ENCODE measurements around the gene NGRN. TPM values are rescaled to one million over a fixed set of nuclear protein-coding genes. Genes with fewer than 3 reads are reported as not detected.
"Not testable (repeated sequence)": the region's sequence is repeated elsewhere in the genome, so short reads cannot be mapped to it uniquely, and the experiment has no call there.

Gene NGRN
- polyA plus RNA-seq, 1 of the 3 experiments (the other 2 are of a cell fraction): 48.2 TPM

DNA sequence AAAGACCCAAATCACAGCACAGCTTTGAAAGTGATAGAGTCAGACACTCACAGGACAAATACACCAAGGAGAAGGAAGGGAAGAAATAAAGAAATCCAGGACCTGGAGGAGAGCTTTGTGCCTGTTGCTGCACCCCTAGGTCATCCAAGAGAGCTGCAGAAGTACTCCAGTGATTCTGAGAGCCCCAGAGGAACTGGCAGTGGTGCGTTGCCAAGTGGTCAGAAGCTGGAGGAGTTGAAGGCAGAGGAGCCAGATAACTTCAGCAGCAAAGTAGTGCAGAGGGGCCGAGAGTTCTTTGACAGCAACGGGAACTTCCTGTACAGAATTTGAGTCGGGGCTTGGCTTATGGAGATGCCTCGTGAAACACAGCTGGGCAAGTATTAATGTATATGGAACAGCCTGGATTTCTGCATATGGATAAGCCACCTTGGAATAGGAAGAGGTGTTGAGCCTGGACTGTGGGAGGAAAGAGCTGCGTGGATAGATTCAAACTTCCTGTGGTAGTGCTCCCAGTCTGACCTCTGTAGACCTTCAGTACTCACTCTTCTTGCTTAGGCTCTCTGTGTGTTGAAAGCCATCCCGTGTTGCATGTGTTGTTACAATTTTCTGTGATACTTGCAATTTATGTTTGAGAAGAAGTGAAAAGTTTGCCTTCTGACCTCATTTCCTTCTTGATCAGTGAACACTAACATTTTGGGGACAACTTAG, 6.1 kb downstream of the NGRN start:
- 86% methylated on average over 7 of the region's 7 CpGs for WGBS (ENCODE audit: low lambda C conversion rate)
- no peak for DNase-seq
- Histone ChIP-seq H2AFZ (ENCODE audit: low read depth) (no peak overlapping the region), H3K4me3 (ENCODE audit: low read depth in 2 of 2, low read length in 1 of 2) (no peak overlapping the region), H3K9me2 (no peaks in the 10 kb centered on the region), H4K20me1 (ENCODE audit: insufficient read depth) (peaks cover 64% of the 10 kb centered on the region), H3K27ac (ENCODE audit: low read depth in 2 of 2, low read length in 1 of 2) (no peak overlapping the region), H3K9ac (no peak overlapping the region), H3K36me3 (replicated peaks in 1 of 2; ENCODE audit: control insufficient read depth in 1 of 2, insufficient read depth in 2 of 2, low read length in 1 of 2) (peaks cover 52 to 79% of the 10 kb centered on the region in 2 experiments), H3F3A (replicated peaks; ENCODE audit: insufficient read depth) (peaks cover 11% of the 10 kb centered on the region), H3K9me3 (no peaks in the 10 kb centered on the region), H3K79me2 (ENCODE audit: insufficient read depth) (peaks cover 81% of the 10 kb centered on the region), H3K27me3 (ENCODE audit: insufficient read depth) (no peaks in the 10 kb centered on the region), H3K4me2 (no peak overlapping the region), H3K4me1 (ENCODE audit: control insufficient read depth in 1 of 2, insufficient read depth in 2 of 2, low read depth in 1 of 2, low read length in 1 of 2) (peaks cover 9 to 14% of the 10 kb centered on the region in 2 experiments; a peak in 3 of 4 replicates)
- ChIA-PET CTCF (interaction anchor here (1.0 to 1.4 kb wide), 2 partner anchors 22 to 29 kb away, joined by 3 to 5 read pairs; no protein-coding TSS in a partner anchor), POLR2A (no interaction called here)
- TF ChIP-seq, protein P1, sequence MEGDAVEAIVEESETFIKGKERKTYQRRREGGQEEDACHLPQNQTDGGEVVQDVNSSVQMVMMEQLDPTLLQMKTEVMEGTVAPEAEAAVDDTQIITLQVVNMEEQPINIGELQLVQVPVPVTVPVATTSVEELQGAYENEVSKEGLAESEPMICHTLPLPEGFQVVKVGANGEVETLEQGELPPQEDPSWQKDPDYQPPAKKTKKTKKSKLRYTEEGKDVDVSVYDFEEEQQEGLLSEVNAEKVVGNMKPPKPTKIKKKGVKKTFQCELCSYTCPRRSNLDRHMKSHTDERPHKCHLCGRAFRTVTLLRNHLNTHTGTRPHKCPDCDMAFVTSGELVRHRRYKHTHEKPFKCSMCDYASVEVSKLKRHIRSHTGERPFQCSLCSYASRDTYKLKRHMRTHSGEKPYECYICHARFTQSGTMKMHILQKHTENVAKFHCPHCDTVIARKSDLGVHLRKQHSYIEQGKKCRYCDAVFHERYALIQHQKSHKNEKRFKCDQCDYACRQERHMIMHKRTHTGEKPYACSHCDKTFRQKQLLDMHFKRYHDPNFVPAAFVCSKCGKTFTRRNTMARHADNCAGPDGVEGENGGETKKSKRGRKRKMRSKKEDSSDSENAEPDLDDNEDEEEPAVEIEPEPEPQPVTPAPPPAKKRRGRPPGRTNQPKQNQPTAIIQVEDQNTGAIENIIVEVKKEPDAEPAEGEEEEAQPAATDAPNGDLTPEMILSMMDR (IDR thresholded peaks at IDR 0.05): no peak
- TF ChIP-seq MXI1 (IDR thresholded peaks at IDR 0.05; ENCODE audit: low read depth, low read length) (no peak), MEF2A (IDR thresholded peaks at IDR 0.05; ENCODE audit: borderline replicate concordance, low read depth) (no peak), GABPA (IDR thresholded peaks at IDR 0.05; ENCODE audit: low read depth) (no peak), RXRA (IDR thresholded peaks at IDR 0.05; ENCODE audit: borderline replicate concordance, low read depth) (no peak), TCF12 (IDR thresholded peaks at IDR 0.05) (no peak), FOSL2 (IDR thresholded peaks at IDR 0.05; ENCODE audit: borderline replicate concordance, low read depth) (no peak), SIN3A (IDR thresholded peaks at IDR 0.05; ENCODE audit: borderline replicate concordance, low read depth, low read length) (no peak)
- TF ChIP-seq, protein P2, sequence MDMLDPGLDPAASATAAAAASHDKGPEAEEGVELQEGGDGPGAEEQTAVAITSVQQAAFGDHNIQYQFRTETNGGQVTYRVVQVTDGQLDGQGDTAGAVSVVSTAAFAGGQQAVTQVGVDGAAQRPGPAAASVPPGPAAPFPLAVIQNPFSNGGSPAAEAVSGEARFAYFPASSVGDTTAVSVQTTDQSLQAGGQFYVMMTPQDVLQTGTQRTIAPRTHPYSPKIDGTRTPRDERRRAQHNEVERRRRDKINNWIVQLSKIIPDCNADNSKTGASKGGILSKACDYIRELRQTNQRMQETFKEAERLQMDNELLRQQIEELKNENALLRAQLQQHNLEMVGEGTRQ (IDR thresholded peaks at IDR 0.05; ENCODE audit: borderline replicate concordance, low read depth, low read length): no peak

DNA sequence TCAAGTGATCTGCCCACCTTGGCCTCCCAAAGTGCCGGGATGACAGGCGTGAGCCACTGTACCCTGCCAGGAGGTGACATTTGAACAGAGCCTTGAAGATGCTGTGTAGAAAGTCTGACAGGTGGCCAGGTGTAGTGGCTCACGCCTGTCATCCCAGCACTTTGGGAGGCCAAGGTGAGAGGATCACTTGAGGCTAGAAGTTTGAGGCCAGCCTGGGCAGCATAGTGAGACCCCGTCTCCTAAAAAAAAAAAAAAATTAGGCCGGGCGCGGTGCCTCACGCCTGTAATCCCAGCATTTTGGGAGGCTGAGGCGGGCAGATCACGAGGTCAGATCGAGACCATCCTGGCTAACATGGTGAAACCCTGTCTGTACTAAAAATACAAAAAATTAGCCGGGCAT, 13.0 kb downstream of the NGRN start:
- Histone ChIP-seq H3K36me3 (replicated peaks in 1 of 2; ENCODE audit: control insufficient read depth in 1 of 2, insufficient read depth in 2 of 2, low read length in 1 of 2) (peaks cover 10 to 18% of the 10 kb centered on the region in 2 experiments), H3K79me2 (ENCODE audit: insufficient read depth) (peaks cover 15% of the 10 kb centered on the region; the same call in 1 of the 2 replicates), H3F3A (replicated peaks; ENCODE audit: insufficient read depth) (peaks cover 11% of the 10 kb centered on the region)
- H3K9me3 ChIP-seq; H3K4me1 ChIP-seq (ENCODE audit: control insufficient read depth in 1 of 2, insufficient read depth in 2 of 2, low read depth in 1 of 2, low read length in 1 of 2); H2AFZ ChIP-seq (ENCODE audit: low read depth); DNase-seq; H3K9ac ChIP-seq; H3K4me2 ChIP-seq; H3K27me3 ChIP-seq (ENCODE audit: insufficient read depth); H3K4me3 ChIP-seq (ENCODE audit: low read depth in 2 of 2, low read length in 1 of 2); POLR2A ChIA-PET; H3K9me2 ChIP-seq; H3K27ac ChIP-seq (ENCODE audit: low read depth in 2 of 2, low read length in 1 of 2); H4K20me1 ChIP-seq (ENCODE audit: insufficient read depth): not testable (repeated sequence)
- CTCF ChIA-PET: interaction anchor here (0.6 to 1.2 kb wide), 2 partner anchors 9 to 204 kb away, joined by 3 read pairs; no protein-coding TSS in a partner anchor
- 95% methylated on average over 12 of the region's 12 CpGs for WGBS (ENCODE audit: low lambda C conversion rate)

DNA sequence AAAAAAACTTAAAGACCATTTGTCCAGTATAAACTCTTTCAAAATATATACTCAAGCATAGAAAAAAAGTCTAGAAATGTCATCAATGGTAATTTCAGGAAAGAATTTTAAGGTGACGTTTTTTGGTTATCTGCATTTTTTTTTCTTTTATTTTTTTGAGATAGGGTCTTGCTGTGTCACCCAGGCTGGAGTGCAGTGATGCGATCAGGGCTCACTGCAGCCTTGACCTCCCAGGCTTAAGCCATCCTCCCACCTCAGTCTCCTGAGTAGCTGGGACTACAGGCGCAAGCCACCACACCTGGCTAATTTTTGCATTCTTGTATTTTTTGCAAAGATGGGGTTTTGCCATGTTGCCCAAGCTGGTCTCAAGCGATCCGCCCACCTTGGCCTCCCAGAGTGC, 15.3 kb downstream of the NGRN start:
- H4K20me1 ChIP-seq (ENCODE audit: insufficient read depth); H3K4me1 ChIP-seq (ENCODE audit: control insufficient read depth in 1 of 2, insufficient read depth in 2 of 2, low read depth in 1 of 2, low read length in 1 of 2); DNase-seq; H3K36me3 ChIP-seq (replicated peaks in 1 of 2; ENCODE audit: control insufficient read depth in 1 of 2, insufficient read depth in 2 of 2, low read length in 1 of 2); H3K27ac ChIP-seq (ENCODE audit: low read depth in 2 of 2, low read length in 1 of 2); H3K9ac ChIP-seq; H3F3A ChIP-seq (replicated peaks; ENCODE audit: insufficient read depth); H3K4me3 ChIP-seq (ENCODE audit: low read depth in 2 of 2, low read length in 1 of 2); H3K4me2 ChIP-seq; POLR2A ChIA-PET; H3K27me3 ChIP-seq (ENCODE audit: insufficient read depth); H3K9me3 ChIP-seq; H2AFZ ChIP-seq (ENCODE audit: low read depth); H3K9me2 ChIP-seq; H3K79me2 ChIP-seq (ENCODE audit: insufficient read depth): not testable (repeated sequence)
- CTCF ChIA-PET: interaction anchor here (1.2 kb wide), 1 partner anchor 10 kb away, joined by 4 read pairs; no protein-coding TSS in a partner anchor
- WGBS (ENCODE audit: low lambda C conversion rate): 93% methylated on average over 5 of the region's 5 CpGs

DNA sequence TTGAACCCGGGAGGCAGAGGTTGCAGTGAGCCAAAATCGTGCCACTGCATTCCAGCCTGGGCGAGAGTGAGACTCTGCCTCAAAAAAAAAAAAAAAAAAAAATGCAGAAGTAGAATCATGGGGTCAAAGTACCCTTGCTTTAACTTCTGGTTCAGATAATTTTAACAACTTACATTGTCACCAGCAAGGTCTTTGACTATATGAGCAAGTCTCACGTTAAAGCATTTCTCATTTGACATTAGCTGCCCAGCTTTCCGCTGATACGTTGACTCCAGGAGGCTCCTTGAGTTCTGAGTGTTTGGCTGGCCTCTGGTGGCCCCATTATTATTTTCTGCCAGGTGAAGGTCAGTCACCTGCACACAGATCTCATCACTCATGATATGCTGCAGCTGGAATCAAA, 16.2 kb downstream of the NGRN start:
- H3K4me1 ChIP-seq (ENCODE audit: control insufficient read depth in 1 of 2, insufficient read depth in 2 of 2, low read depth in 1 of 2, low read length in 1 of 2); H3K9me3 ChIP-seq; H3F3A ChIP-seq (replicated peaks; ENCODE audit: insufficient read depth); H3K9ac ChIP-seq; DNase-seq; H3K79me2 ChIP-seq (ENCODE audit: insufficient read depth); H2AFZ ChIP-seq (ENCODE audit: low read depth); H4K20me1 ChIP-seq (ENCODE audit: insufficient read depth); H3K36me3 ChIP-seq (replicated peaks in 1 of 2; ENCODE audit: control insufficient read depth in 1 of 2, insufficient read depth in 2 of 2, low read length in 1 of 2); H3K4me3 ChIP-seq (ENCODE audit: low read depth in 2 of 2, low read length in 1 of 2); H3K27me3 ChIP-seq (ENCODE audit: insufficient read depth); H3K9me2 ChIP-seq; POLR2A ChIA-PET; H3K27ac ChIP-seq (ENCODE audit: low read depth in 2 of 2, low read length in 1 of 2); H3K4me2 ChIP-seq: not testable (repeated sequence)
- CTCF ChIA-PET: interaction anchor here (0.6 to 1.7 kb wide), 2 partner anchors 12 to 778 kb away, joined by 3 to 5 read pairs; no protein-coding TSS in a partner anchor
- WGBS (ENCODE audit: low lambda C conversion rate): 90% methylated on average over 6 of the region's 6 CpGs
